Astrocyte (in vitro differentiated cells and primary cell): ENCODE measurements around the gene TOR1B.

ENCODE experiments used
- CTCF ChIP-seq: IDR thresholded peaks from 2 replicates; pipeline ENCODE4 v1.5.1; 2011; ENCODE audit warnings: low read depth, mild to moderate bottlenecking, inconsistent platforms, low read length, moderate library complexity; ENCODE audit not compliant: insufficient read depth
- EZH2 ChIP-seq: IDR thresholded peaks from 2 replicates; pipeline ENCODE4 v1.6.1; 2012; ENCODE audit warnings: mild to moderate bottlenecking, low read length, inconsistent platforms; ENCODE audit not compliant: insufficient read depth

DNA sequence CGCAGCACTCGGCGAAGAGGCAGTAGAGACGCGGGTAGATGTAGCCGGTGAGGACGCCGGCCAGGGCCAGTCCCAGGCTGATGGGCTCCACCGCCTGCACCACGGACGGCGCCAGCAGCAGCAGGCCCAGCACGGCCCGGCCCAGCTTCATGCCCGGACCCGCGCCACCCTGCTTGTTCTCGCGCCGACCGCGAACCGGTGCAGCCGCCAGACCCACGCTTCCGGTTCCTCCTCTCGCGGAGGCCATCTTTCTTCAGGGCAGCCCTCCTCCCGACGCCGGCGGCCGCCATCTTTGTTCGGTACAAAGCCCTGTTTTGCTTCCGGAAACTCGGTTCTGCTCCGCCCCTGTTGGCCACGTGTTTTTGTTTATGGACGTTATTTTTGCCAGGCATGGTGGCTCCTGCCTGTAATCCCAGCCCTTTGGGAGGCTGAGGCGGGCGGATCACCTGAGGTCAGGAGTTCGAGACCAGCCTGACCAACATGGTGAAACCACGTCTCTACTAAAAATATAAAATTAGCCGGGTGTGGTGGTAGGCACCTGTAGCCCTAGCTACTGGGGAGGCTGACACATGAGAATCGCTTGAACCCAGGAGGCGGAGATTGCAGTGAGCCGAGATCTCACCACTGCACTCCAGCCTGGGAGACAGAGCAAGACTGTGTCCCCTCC is 21.1 kb downstream of the TOR1B start, which contains the start of gene TOR1A:
- TF ChIP-seq CTCF (no peak), EZH2 (no peak)
